H1 (cell line): ENCODE results near the gene CUX1. TPM values are rescaled to one million over a fixed set of nuclear protein-coding genes. Genes with fewer than 3 reads are reported as not detected.

Experiments used
- ATF3 ChIP-seq: IDR thresholded peaks from 2 replicates; pipeline ENCODE4 v1.6.1; 2011; ENCODE audit warnings: low read depth, mild to moderate bottlenecking, low read length; ENCODE audit not compliant: insufficient read depth
- BCL11A ChIP-seq, 2 experiments: IDR thresholded peaks; one replicate each; pipeline ENCODE4 v1.6.1; 2011; ENCODE audit warnings: low read depth in 2 of 2, low read length in 2 of 2, mild to moderate bottlenecking in 2 of 2
- BRCA1 ChIP-seq: IDR thresholded peaks from 2 replicates; pipeline ENCODE4 v1.6.1; 2012; ENCODE audit warnings: low read depth, low read length, improper control_type of control experiment
- CHD1 ChIP-seq: IDR thresholded peaks from 2 replicates; pipeline ENCODE4 v1.6.1; 2012; ENCODE audit warnings: low read depth, low read length, improper control_type of control experiment
- CHD2 ChIP-seq: IDR thresholded peaks from 2 replicates; pipeline ENCODE4 v1.6.1; 2012; ENCODE audit warnings: low read length, improper control_type of control experiment
- CREB1 ChIP-seq: IDR thresholded peaks from 2 replicates; pipeline ENCODE4 v1.6.1; 2012; ENCODE audit warnings: inconsistent platforms
- CTCF ChIP-seq, 3 experiments: IDR thresholded peaks; 1 replicate in 2 of 3; 2 replicates in 1 of 3; pipeline versions ENCODE4 v1.5.1 to v1.6.1; 2011; ENCODE audit warnings: low read length in 3 of 3, mild to moderate bottlenecking in 3 of 3, inconsistent platforms in 2 of 3, low read depth in 1 of 3, moderate library complexity in 1 of 3; ENCODE audit not compliant: insufficient read depth in 1 of 3; ENCODE audit errors: control extremely low read depth in 1 of 3
- EGR1 ChIP-seq: IDR thresholded peaks from 2 replicates; pipeline ENCODE4 v1.6.1; 2011; ENCODE audit warnings: low read depth, low read length, borderline replicate concordance
- GTF2F1 ChIP-seq: IDR thresholded peaks from 2 replicates; pipeline ENCODE4 v1.6.1; 2012; ENCODE audit warnings: low read depth, low read length, improper control_type of control experiment, borderline replicate concordance
- JUN ChIP-seq: IDR thresholded peaks from 2 replicates; pipeline ENCODE4 v1.6.1; 2011; ENCODE audit warnings: low read depth, mild to moderate bottlenecking, improper control_type of control experiment, low read length
- JUND ChIP-seq: IDR thresholded peaks from 2 replicates; pipeline ENCODE4 v1.6.1; 2011; ENCODE audit warnings: mild to moderate bottlenecking, improper control_type of control experiment, low read length
- KDM4A ChIP-seq: IDR thresholded peaks from one replicate; pipeline ENCODE4 v1.7.1; 2012; ENCODE audit warnings: low read depth, mild to moderate bottlenecking, moderate library complexity, low read length, inconsistent platforms; ENCODE audit not compliant: severe bottlenecking
- MAX ChIP-seq: IDR thresholded peaks from 2 replicates; pipeline ENCODE4 v1.6.1; 2012; ENCODE audit warnings: inconsistent platforms
- NANOG ChIP-seq: IDR thresholded peaks from 2 replicates; pipeline ENCODE4 v1.6.1; 2011; ENCODE audit warnings: low read length, low read depth, mild to moderate bottlenecking, inconsistent platforms; ENCODE audit not compliant: insufficient read depth, poor library complexity, severe bottlenecking
- NRF1 ChIP-seq: IDR thresholded peaks from 2 replicates; pipeline ENCODE4 v1.6.1; 2011; ENCODE audit warnings: mild to moderate bottlenecking, low read depth, low read length, improper control_type of control experiment
- POLR2AphosphoS5 ChIP-seq: IDR thresholded peaks from 2 replicates; pipeline ENCODE4 v1.6.1; 2011; ENCODE audit warnings: low read depth, low read length
- RBBP5 ChIP-seq: IDR thresholded peaks from 2 replicates; pipeline ENCODE4 v1.7.1; 2012; ENCODE audit warnings: low read depth, mild to moderate bottlenecking, inconsistent platforms, low read length, moderate library complexity, borderline replicate concordance
- RFX5 ChIP-seq: IDR thresholded peaks from 2 replicates; pipeline ENCODE4 v1.6.1; 2011; ENCODE audit warnings: low read depth, low read length, improper control_type of control experiment, borderline replicate concordance
- SIRT6 ChIP-seq: IDR thresholded peaks from one replicate; pipeline ENCODE4 v1.7.1; 2012; ENCODE audit warnings: low read length, inconsistent platforms
- SP4 ChIP-seq: IDR thresholded peaks from 2 replicates; pipeline ENCODE4 v1.6.1; 2012; ENCODE audit warnings: low read length, inconsistent platforms
- SRF ChIP-seq: IDR thresholded peaks from 2 replicates; pipeline ENCODE4 v1.6.1; 2011; ENCODE audit warnings: mild to moderate bottlenecking, low read depth, low read length, moderate library complexity
- YY1 ChIP-seq: IDR thresholded peaks from 2 replicates; pipeline ENCODE4 v1.6.1; 2011; ENCODE audit warnings: low read depth, mild to moderate bottlenecking, low read length
- polyA plus RNA-seq, 7 experiments: library from polyadenylated mRNA; depleted of rRNA in 3 of 7; stranded (reverse) in 5 of 7; unstranded in 2 of 7; fragments of >200 nt in 5 of 7; fragments of 200-250 nt in 2 of 7; gene quantifications; 1 replicate in 5 of 7; 2 replicates in 1 of 7; 4 replicates in 1 of 7; pipeline versions ENCODE4 v1.2.1 to v1.2.3, GENCODE V29; 2011 to 2013; ENCODE audit warnings: missing spikeins in 2 of 7, mixed read lengths in 2 of 7
- total RNA-seq: library from RNA; stranded (reverse); fragmentation: NEBNext Ultra II Directional; extraction: Animal tissue kit (Norgen Biotek cat#: 25700); gene quantifications from 2 replicates; pipeline ENCODE4 v1.2.1, GENCODE V29; 2021

The CUX1 gene
- total and polyA plus RNA-seq, 2 of the 8 experiments (the other 6 are each of a cell fraction or from before 2014, with no cell fraction given) = 21.6 to 65.9 TPM

- TF ChIP-seq BCL11A (IDR thresholded peaks at IDR 0.05; ENCODE audit: low read depth in 2 of 2, low read length in 2 of 2) = no peak
- TF ChIP-seq SP4 = no peak
- TF ChIP-seq YY1 = no peak
- TF ChIP-seq MAX = no peak
- no peak for TF ChIP-seq BRCA1
- no peak for TF ChIP-seq GTF2F1
- peak; percentile 87; the same call in 1 of the 2 replicates for TF ChIP-seq EGR1
- no peak for TF ChIP-seq NRF1
- no peak for TF ChIP-seq CHD1
- no peak for TF ChIP-seq CHD2
- no peak for TF ChIP-seq JUN
- no peak; the same call in none of the 2 replicates for TF ChIP-seq POLR2AphosphoS5
- TF ChIP-seq SRF = no peak
- no peak; the same call in 1 of the 2 replicates for TF ChIP-seq CREB1
- TF ChIP-seq ATF3 = no peak
- no peak for TF ChIP-seq SIRT6
- TF ChIP-seq CTCF (IDR thresholded peaks at IDR 0.05; ENCODE audit: control extremely low read depth in 1 of 3, insufficient read depth in 1 of 3, low read depth in 1 of 3, low read length in 3 of 3) = peak; percentile 26 to 61 (median 52)
- TF ChIP-seq RBBP5 = no peak
- no peak for TF ChIP-seq RFX5
- no peak for TF ChIP-seq JUND
- TF ChIP-seq KDM4A = peak; percentile 63
- peak; percentile 44 for TF ChIP-seq NANOG
These were observed 2.2 kb upstream of the CUX1 start (continued) for GRCh38 chr7:101814991-101815825.
